Ascending aorta (tissue), 2 donors: Measurements from ENCODE around the gene GABPB2. TPM values are rescaled to one million over a fixed set of nuclear protein-coding genes. Genes with fewer than 3 reads are reported as not detected.

ENCODE experiments used
- DNase-seq, 2 donors: peaks; one replicate each; pipeline ENCODE4 v3.0.0-alpha.2; 2019; ENCODE audit warnings: low spot score in 2 of 2
- H3K27ac ChIP-seq, 2 donors: fragments of 200-600 bp; sonication (generic); one replicate each; pipeline ENCODE4 v1.5.1; 2016 to 2017; ENCODE audit warnings: mild to moderate bottlenecking in 1 of 2
- H3K27me3 ChIP-seq: fragments of 200-600 bp; sonication (generic); one replicate; pipeline ENCODE4 v1.5.1; 2017
- H3K36me3 ChIP-seq, 2 donors: fragments of 200-600 bp; sonication (generic); one replicate each; pipeline ENCODE4 v1.5.1; 2016
- H3K4me1 ChIP-seq, 2 donors: fragments of 200-600 bp; sonication (generic); one replicate each; pipeline ENCODE4 v1.5.1; 2016 to 2017; ENCODE audit warnings: mild to moderate bottlenecking in 1 of 2
- H3K4me3 ChIP-seq, 2 donors: fragments of 200-600 bp; sonication (generic); one replicate each; pipeline ENCODE4 v1.5.1; 2016 to 2017; ENCODE audit warnings: mild to moderate bottlenecking in 1 of 2
- H3K9me3 ChIP-seq, 2 donors: fragments of 200-600 bp; sonication (generic); one replicate each; pipeline ENCODE4 v1.5.1; 2016
- intact Hi-C: fragments of 100-400 bp; cut with DNase I; formaldehyde crosslinking; loops from one replicate; pipeline ENCODE4 v1.15.1; 2023
- total RNA-seq: library from RNA; depleted of rRNA; stranded (reverse); fragments of >200 nt; gene quantifications from one replicate; pipeline ENCODE4 v1.1.0, GENCODE V29; 2016
- TF ChIP-seq, protein P1 (sequence below), 3 experiments: fragments of 200-600 bp in 2 of 3; fragments of 450-650 bp in 1 of 3; sonication (generic) in 2 of 3; IDR thresholded peaks; one replicate each; pipeline ENCODE4 v1.5.1; 2016 to 2019; ENCODE audit warnings: antibody characterized with exemption in 3 of 3, mild to moderate bottlenecking in 1 of 3, moderate library complexity in 1 of 3

Gene GABPB2
- total RNA-seq, 1 donor from 2014 or later: 3.7 TPM

- H3K27me3 ChIP-seq: no peaks in the 10 kb centered on the region
- H3K4me1 ChIP-seq: peaks cover 0 to 16% of the 10 kb centered on the region in 2 donors
- H3K27ac ChIP-seq: peak overlapping the region; percentile 71 to 82
- no peaks in the 10 kb centered on the region for H3K36me3 ChIP-seq
- DNase-seq: peak in 1 of 2 donors; percentile 58
- intact Hi-C loops: loop anchor here (2.0 kb wide), 1 partner anchor 18 kb away; the partner anchor contains the start of gene LYSMD1
- peak overlapping the region; percentile 81 to 93 for H3K4me3 ChIP-seq
- H3K9me3 ChIP-seq: no peaks in the 10 kb centered on the region
- TF ChIP-seq, protein P1, sequence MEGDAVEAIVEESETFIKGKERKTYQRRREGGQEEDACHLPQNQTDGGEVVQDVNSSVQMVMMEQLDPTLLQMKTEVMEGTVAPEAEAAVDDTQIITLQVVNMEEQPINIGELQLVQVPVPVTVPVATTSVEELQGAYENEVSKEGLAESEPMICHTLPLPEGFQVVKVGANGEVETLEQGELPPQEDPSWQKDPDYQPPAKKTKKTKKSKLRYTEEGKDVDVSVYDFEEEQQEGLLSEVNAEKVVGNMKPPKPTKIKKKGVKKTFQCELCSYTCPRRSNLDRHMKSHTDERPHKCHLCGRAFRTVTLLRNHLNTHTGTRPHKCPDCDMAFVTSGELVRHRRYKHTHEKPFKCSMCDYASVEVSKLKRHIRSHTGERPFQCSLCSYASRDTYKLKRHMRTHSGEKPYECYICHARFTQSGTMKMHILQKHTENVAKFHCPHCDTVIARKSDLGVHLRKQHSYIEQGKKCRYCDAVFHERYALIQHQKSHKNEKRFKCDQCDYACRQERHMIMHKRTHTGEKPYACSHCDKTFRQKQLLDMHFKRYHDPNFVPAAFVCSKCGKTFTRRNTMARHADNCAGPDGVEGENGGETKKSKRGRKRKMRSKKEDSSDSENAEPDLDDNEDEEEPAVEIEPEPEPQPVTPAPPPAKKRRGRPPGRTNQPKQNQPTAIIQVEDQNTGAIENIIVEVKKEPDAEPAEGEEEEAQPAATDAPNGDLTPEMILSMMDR (IDR thresholded peaks at IDR 0.05): no peak
Measured at GRCh38 chr1:151147132-151147503, 76.6 kb downstream of the GABPB2 start.

- TF ChIP-seq, protein P1 (IDR thresholded peaks at IDR 0.05): no peak
- Histone ChIP-seq H3K36me3 (no peaks in the 10 kb centered on the region), H3K27me3 (no peaks in the 10 kb centered on the region), H3K4me3 (peak overlapping the region in 1 of 2 donors; percentile 93), H3K27ac (peak overlapping the region; percentile 71 to 82), H3K9me3 (no peaks in the 10 kb centered on the region), H3K4me1 (peaks cover 0 to 16% of the 10 kb centered on the region in 2 donors)
- DNase-seq: peak in 1 of 2 donors; percentile 40
- intact Hi-C loops: loop anchor here (2.0 kb wide), 1 partner anchor 17 kb away; the partner anchor contains the start of gene LYSMD1
Measured at GRCh38 chr1:151147665-151148064, 77.1 kb downstream of the GABPB2 start.

DNA sequence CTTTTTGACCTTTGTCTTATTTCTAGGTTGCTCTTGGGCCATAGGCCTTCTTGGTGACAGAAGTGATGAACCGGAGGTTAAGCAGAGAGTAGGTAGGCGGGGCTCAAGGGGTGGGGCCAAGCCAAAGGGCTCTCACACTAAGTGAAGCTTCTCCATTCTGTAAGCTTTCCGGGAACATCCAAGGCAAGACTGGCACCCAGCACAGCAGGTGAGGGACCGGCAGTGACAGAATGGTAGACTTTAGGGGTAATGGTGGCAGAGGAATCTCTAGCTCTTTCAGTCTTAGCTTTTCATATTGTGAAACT lies 85.9 kb downstream of the GABPB2 start, which contains the start of gene TNFAIP8L2:
TSS of gene TNFAIP8L2 (plus strand) at position 135 of the 305 bp plus-strand sequence. CDS start 2,049 bp downstream, outside the sequence.
- intact Hi-C loops: loop anchor here (1.0 kb wide), 2 partner anchors 56 to 132 kb away; no protein-coding TSS in a partner anchor
- TF ChIP-seq, protein P1 (IDR thresholded peaks at IDR 0.05): no peak
- H3K27me3 ChIP-seq: no peaks in the 10 kb centered on the region
- H3K9me3 ChIP-seq: no peaks in the 10 kb centered on the region
- H3K4me3 ChIP-seq: peak within 1 kb of the TSS in 1 of 2 donors; percentile 52
- H3K27ac ChIP-seq: no peak within 1 kb of the TSS
- peaks cover 0 to 8% of the 10 kb centered on the region in 2 donors for H3K4me1 ChIP-seq
- DNase-seq: no peak
- H3K36me3 ChIP-seq: peaks cover 30 to 39% of the 10 kb centered on the region in 2 donors

DNA sequence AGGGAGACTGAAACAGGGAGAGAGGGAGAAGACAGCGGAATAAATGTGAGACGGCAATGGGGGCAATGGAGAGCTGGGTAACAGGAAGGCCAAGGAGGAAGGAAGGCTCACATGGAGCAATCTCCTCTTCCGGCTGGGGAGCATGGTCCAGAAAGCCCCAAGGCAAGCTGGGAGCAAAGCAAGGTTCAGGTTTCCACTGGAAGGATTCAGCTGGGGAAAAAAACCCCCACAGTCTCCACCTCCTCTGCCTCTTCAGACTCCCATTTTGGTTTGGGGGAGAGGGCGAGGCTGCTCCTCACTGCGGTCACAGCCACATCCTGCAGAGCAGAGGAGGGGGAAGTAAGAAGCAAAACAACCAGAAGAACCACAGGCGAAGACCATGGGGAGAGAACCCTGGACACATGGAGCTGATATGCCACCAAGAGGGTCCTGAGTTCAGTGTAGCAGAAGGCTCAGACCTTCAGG lies 86.5 kb downstream of the GABPB2 start:
- no peak overlapping the region for H3K27ac ChIP-seq
- no peaks in the 10 kb centered on the region for H3K27me3 ChIP-seq
- no peak for DNase-seq
- intact Hi-C loops: no loop called here
- peak overlapping the region in 1 of 2 donors; percentile 52 for H3K4me3 ChIP-seq
- H3K9me3 ChIP-seq: no peaks in the 10 kb centered on the region
- TF ChIP-seq, protein P1 (IDR thresholded peaks at IDR 0.05): no peak
- H3K4me1 ChIP-seq: peaks cover 0 to 8% of the 10 kb centered on the region in 2 donors
- peaks cover 32 to 44% of the 10 kb centered on the region in 2 donors for H3K36me3 ChIP-seq

DNA sequence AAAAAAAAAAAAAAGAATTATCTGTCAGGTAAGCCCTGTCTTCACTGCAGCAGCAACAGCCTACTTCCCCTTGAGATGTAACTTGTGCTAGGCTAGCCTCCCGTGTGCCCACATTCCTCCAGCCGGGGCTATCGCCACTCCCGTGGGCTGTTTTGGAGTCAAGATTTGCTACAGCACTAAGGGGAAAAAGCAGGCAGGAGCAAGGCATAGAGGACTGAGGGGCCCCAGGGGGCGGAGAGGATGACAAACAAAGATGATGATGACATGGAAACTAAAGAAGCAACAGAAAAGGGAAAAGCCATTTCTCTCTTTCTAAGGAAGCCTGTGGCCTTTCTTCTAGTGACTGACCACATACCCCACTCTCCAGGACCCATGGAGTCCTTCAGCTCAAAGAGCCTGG lies 87.8 kb downstream of the GABPB2 start:
- no peak for DNase-seq
- H3K36me3 ChIP-seq: peaks cover 32 to 44% of the 10 kb centered on the region in 2 donors
- TF ChIP-seq, protein P1 (IDR thresholded peaks at IDR 0.05): no peak
- intact Hi-C loops: no loop called here
- H3K27ac ChIP-seq: peak overlapping the region in 1 of 2 donors; percentile 20
- H3K27me3 ChIP-seq: no peaks in the 10 kb centered on the region
- peaks cover 0 to 10% of the 10 kb centered on the region in 2 donors for H3K4me1 ChIP-seq
- H3K4me3 ChIP-seq: peak overlapping the region in 1 of 2 donors; percentile 52
- H3K9me3 ChIP-seq: no peaks in the 10 kb centered on the region
